Measurements from ENCODE around the gene TRIM68. TPM values are rescaled to one million over a fixed set of nuclear protein-coding genes. Genes with fewer than 3 reads are reported as not detected.

Gene TRIM68
- total and polyA plus RNA-seq, 2 of the 4 experiments (the other 2 are of a cell fraction), result 8.1 to 8.4 TPM

Other genes starting within 250 kb of the TRIM68 start
- not detected in 2 replicates for gene OR52B4, start 239.8 kb downstream of the TRIM68 start, total RNA-seq (2012; rRNA removed)
- gene OR52B4, start 239.8 kb downstream of the TRIM68 start, polyA plus RNA-seq (2012; rRNA removed), result not detected in 2 replicates
- 18.6 and 19.2 TPM in 2 replicates for gene TRIM21, start 214.5 kb downstream of the TRIM68 start, total RNA-seq (2012; rRNA removed)
- 13.5 and 13.9 TPM in 2 replicates for gene TRIM21, start 214.5 kb downstream of the TRIM68 start, polyA plus RNA-seq (2012; rRNA removed)
- not detected in 2 replicates for gene OR52K2, start 158.9 kb downstream of the TRIM68 start, total RNA-seq (2012; rRNA removed)
- gene OR52K2, start 158.9 kb downstream of the TRIM68 start, polyA plus RNA-seq (2012; rRNA removed), result not detected in 2 replicates
- gene OR52K1, start 125.6 kb downstream of the TRIM68 start, total RNA-seq (2012; rRNA removed), result not detected in 2 replicates
- not detected in 2 replicates for gene OR52K1, start 125.6 kb downstream of the TRIM68 start, polyA plus RNA-seq (2012; rRNA removed)
- gene OR52M1, start 63.0 kb downstream of the TRIM68 start, total RNA-seq (2012; rRNA removed), result not detected in 2 replicates
- gene OR52M1, start 63.0 kb downstream of the TRIM68 start, polyA plus RNA-seq (2012; rRNA removed), result not detected in 2 replicates
- gene OR52I2, start 26.5 kb downstream of the TRIM68 start, total RNA-seq (2012; rRNA removed), result not detected in 2 replicates
- not detected in 2 replicates for gene OR52I2, start 26.5 kb downstream of the TRIM68 start, polyA plus RNA-seq (2012; rRNA removed)
- gene OR52I1, start 14.2 kb downstream of the TRIM68 start, total RNA-seq (2012; rRNA removed), result not detected in 2 replicates
- not detected in 2 replicates for gene OR52I1, start 14.2 kb downstream of the TRIM68 start, polyA plus RNA-seq (2012; rRNA removed)
- not detected in 2 replicates for gene OR51D1, start 29.2 kb upstream of the TRIM68 start, total RNA-seq (2012; rRNA removed)
- not detected in 2 replicates for gene OR51D1, start 29.2 kb upstream of the TRIM68 start, polyA plus RNA-seq (2012; rRNA removed)
- gene OR51E1, start 35.8 kb upstream of the TRIM68 start, total RNA-seq (2012; rRNA removed), result not detected in 2 replicates
- 0.02 TPM in 1 of 2 replicates, not detected in the other for gene OR51E1, start 35.8 kb upstream of the TRIM68 start, polyA plus RNA-seq (2012; rRNA removed)
- 0.56 and 0.72 TPM in 2 replicates for gene OR51E2, start 89.6 kb upstream of the TRIM68 start, total RNA-seq (2012; rRNA removed)
- gene OR51E2, start 89.6 kb upstream of the TRIM68 start, polyA plus RNA-seq (2012; rRNA removed), result 0.83 and 1.3 TPM in 2 replicates
- gene MMP26, start 96.6 kb upstream of the TRIM68 start, total RNA-seq (2012; rRNA removed), result not detected in 2 replicates
- not detected in 2 replicates for gene MMP26, start 96.6 kb upstream of the TRIM68 start, polyA plus RNA-seq (2012; rRNA removed)
- not detected in 2 replicates for gene OR51F1, start 161.7 kb upstream of the TRIM68 start, total RNA-seq (2012; rRNA removed)
- gene OR51F1, start 161.7 kb upstream of the TRIM68 start, polyA plus RNA-seq (2012; rRNA removed), result not detected in 2 replicates
- not detected in 2 replicates for gene OR52R1, start 196.1 kb upstream of the TRIM68 start, total RNA-seq (2012; rRNA removed)
- gene OR52R1, start 196.1 kb upstream of the TRIM68 start, polyA plus RNA-seq (2012; rRNA removed), result not detected in 2 replicates
- gene OR51F2, start 213.1 kb upstream of the TRIM68 start, total RNA-seq (2012; rRNA removed), result under 0.01 and 0.18 TPM in 2 replicates
- gene OR51F2, start 213.1 kb upstream of the TRIM68 start, polyA plus RNA-seq (2012; rRNA removed), result not detected in 2 replicates
- gene OR51S1, start 241.0 kb upstream of the TRIM68 start, total RNA-seq (2012; rRNA removed), result not detected in 2 replicates
- not detected in 2 replicates for gene OR51S1, start 241.0 kb upstream of the TRIM68 start, polyA plus RNA-seq (2012; rRNA removed)